PC-9 (cell line): ENCODE data around the gene SIX1. TPM values are rescaled to one million over a fixed set of nuclear protein-coding genes. Genes with fewer than 3 reads are reported as not detected.

ENCODE experiments used
- BruUV-seq: library from RNA; stranded (reverse); fragments of 400-500 nt; replicated peaks from 2 replicates; lab custom pipeline; 2021; lab: Mats Ljungman, UMichigan
- CTCF ChIA-PET: fragments of 300-600 bp; sonication (Branson Sonifier 250); formaldehyde crosslinking; loops from one replicate; lab custom pipeline; 2022; ENCODE audit warnings: antibody characterized with exemption; lab: Charles Lee
- POLR2A ChIA-PET: fragments of 300-600 bp; sonication (Branson Sonifier 250); formaldehyde crosslinking; loops from one replicate; lab custom pipeline; 2022; ENCODE audit warnings: antibody characterized with exemption; ENCODE audit not compliant: unreplicated experiment; lab: Charles Lee
- DNase-seq, 2 experiments: peaks; one replicate each; pipeline versions ENCODE4 v3.0.0 to v3.0.0-alpha.2; 2015 to 2022; ENCODE audit warnings: mixed read lengths in 1 of 2
- H2AFZ ChIP-seq: fragments of 200-600 bp; sonication (generic); 2 replicates; pipeline ENCODE4 v1.8.1; 2017; ENCODE audit warnings: antibody characterized with exemption
- H3F3A ChIP-seq: fragments of 200-600 bp; sonication (generic); 2 replicates; pipeline ENCODE4 v1.8.1; 2017; ENCODE audit warnings: antibody characterized with exemption, mild to moderate bottlenecking, low read depth; ENCODE audit not compliant: insufficient read depth
- H3K27ac ChIP-seq: fragments of 200-600 bp; sonication (generic); 2 replicates; pipeline ENCODE4 v1.6.1; 2016; ENCODE audit warnings: mixed run types
- H3K27me3 ChIP-seq: fragments of 200-600 bp; sonication (generic); 2 replicates; pipeline ENCODE4 v1.6.1; 2016; ENCODE audit warnings: low read depth, mixed run types; ENCODE audit not compliant: insufficient read depth
- H3K36me3 ChIP-seq: fragments of 200-600 bp; sonication (generic); 2 replicates; pipeline ENCODE4 v1.6.1; 2016; ENCODE audit warnings: low read depth, mixed run types
- H3K4me1 ChIP-seq: fragments of 200-600 bp; sonication (generic); replicated peaks from 2 replicates; pipeline ENCODE4 v1.6.1; 2016; ENCODE audit warnings: mixed run types; ENCODE audit not compliant: insufficient read depth
- H3K4me2 ChIP-seq: fragments of 200-600 bp; sonication (generic); 2 replicates; pipeline ENCODE4 v1.6.1; 2017; ENCODE audit warnings: mixed run types
- H3K4me3 ChIP-seq: fragments of 200-600 bp; sonication (generic); 2 replicates; pipeline ENCODE4 v1.6.1; 2016; ENCODE audit warnings: mixed run types
- H3K79me2 ChIP-seq: fragments of 200-600 bp; sonication (generic); 2 replicates; pipeline ENCODE4 v1.6.1; 2017; ENCODE audit warnings: low read depth, mixed run types
- H3K9me2 ChIP-seq: fragments of 200-600 bp; sonication (generic); 2 replicates; pipeline ENCODE4 v1.8.1; 2017; ENCODE audit warnings: mild to moderate bottlenecking; ENCODE audit not compliant: insufficient read depth
- H3K9me3 ChIP-seq: fragments of 200-600 bp; sonication (generic); 2 replicates; pipeline ENCODE4 v1.8.1; 2016; ENCODE audit warnings: low read depth; ENCODE audit not compliant: insufficient read depth
- H4K20me1 ChIP-seq: fragments of 200-600 bp; sonication (generic); 2 replicates; pipeline ENCODE4 v1.8.1; 2017; ENCODE audit not compliant: insufficient read depth
- CTCF ChIP-seq: fragments of 200-600 bp; sonication (generic); conservative IDR thresholded peaks from 2 replicates; pipeline ENCODE4 v1.6.1; 2017; ENCODE audit warnings: mixed run types, antibody characterized with exemption, mild to moderate bottlenecking, moderate library complexity
- EZH2 ChIP-seq: fragments of 200-600 bp; sonication (generic); IDR thresholded peaks from 2 replicates; pipeline ENCODE4 v1.8.0; 2017; ENCODE audit warnings: antibody characterized with exemption, low read depth
- intact Hi-C: fragments of 100-400 bp; cut with micrococcal nuclease; formaldehyde crosslinking; loops from one replicate; pipeline ENCODE4 v1.10.0; 2022; ENCODE audit not compliant: unreplicated experiment
- total RNA-seq: library from RNA; stranded (reverse); gene quantifications from 2 replicates; pipeline ENCODE4 v1.2.3, GENCODE V29; 2021

Gene SIX1
- total RNA-seq, 1 experiment from 2014 or later = 8.1 TPM

- no peaks in the 10 kb centered on the region; the same call in 1 of the 2 replicates for H3K9me3 ChIP-seq
- H3K36me3 ChIP-seq = no peaks in the 10 kb centered on the region
- ChIA-PET POLR2A (interaction anchor here (0.6 kb wide), 1 partner anchor 1276 kb away, joined by 4 read pairs; no protein-coding TSS in a partner anchor), CTCF (interaction anchor here (0.6 kb wide), 1 partner anchor 385 kb away, joined by 4 read pairs; no protein-coding TSS in a partner anchor)
- H3K4me2 ChIP-seq = no peak overlapping the region
- H3K79me2 ChIP-seq = no peaks in the 10 kb centered on the region
- BruUV-seq = no TSS peak
- H3K4me1 ChIP-seq = no peaks in the 10 kb centered on the region
- H2AFZ ChIP-seq = no peak overlapping the region
- TF ChIP-seq EZH2 = no peak
- TF ChIP-seq CTCF = no peak
- H3F3A ChIP-seq = no peaks in the 10 kb centered on the region
- no peaks in the 10 kb centered on the region for H4K20me1 ChIP-seq
- H3K27me3 ChIP-seq = no peaks in the 10 kb centered on the region
- 0 out of 2 replicates have a peak, but pooled peaks cover 5% of the 10 kb centered on the region for H3K9me2 ChIP-seq
- H3K4me3 ChIP-seq = no peak overlapping the region
- intact Hi-C loops = no loop called here
- H3K27ac ChIP-seq = no peak overlapping the region
- DNase-seq = no peak
These were observed 15.1 kb downstream of the SIX1 start for GRCh38 chr14:60634153-60634552.

- no peak for TF ChIP-seq CTCF
- Histone ChIP-seq H4K20me1 (no peaks in the 10 kb centered on the region), H3K9me3 (no peaks in the 10 kb centered on the region; the same call in 1 of the 2 replicates), H3K4me3 (no peak overlapping the region), H3K27ac (no peak overlapping the region), H3K27me3 (no peaks in the 10 kb centered on the region), H3K79me2 (no peaks in the 10 kb centered on the region), H3K4me2 (no peak overlapping the region), H3K9me2 (0 out of 2 replicates have a peak, but pooled peaks cover 5% of the 10 kb centered on the region), H3K36me3 (no peaks in the 10 kb centered on the region), H3F3A (no peaks in the 10 kb centered on the region), H3K4me1 (no peaks in the 10 kb centered on the region), H2AFZ (no peak overlapping the region)
- BruUV-seq = no TSS peak
- DNase-seq = no peak
- ChIA-PET CTCF (no interaction called here), POLR2A (interaction anchor here (0.6 kb wide), 1 partner anchor 543 kb away, joined by 7 read pairs; no protein-coding TSS in a partner anchor)
- intact Hi-C loops = no loop called here
These were observed 16.5 kb downstream of the SIX1 start for GRCh38 chr14:60632777-60633176.

- CTCF ChIA-PET = no interaction called here
- POLR2A ChIA-PET = interaction anchor here (0.6 kb wide), 3 partner anchors 36 to 893 kb away, joined by 3 to 5 read pairs (median 5); no protein-coding TSS in a partner anchor
These were observed 17.0 kb downstream of the SIX1 start for GRCh38 chr14:60632257-60632656.

More at GRCh38 chr14:60632257-60632656, 17.0 kb downstream of the SIX1 start:
- 0 out of 2 replicates have a peak, but pooled peaks cover 5% of the 10 kb centered on the region for H3K9me2 ChIP-seq
- H4K20me1 ChIP-seq = no peaks in the 10 kb centered on the region
- no peak overlapping the region for H2AFZ ChIP-seq
- no peak overlapping the region for H3K4me3 ChIP-seq
- no peak for TF ChIP-seq EZH2
- TF ChIP-seq CTCF = no peak
- no peaks in the 10 kb centered on the region; the same call in 1 of the 2 replicates for H3K9me3 ChIP-seq
- no peak for DNase-seq
- no peaks in the 10 kb centered on the region for H3K4me1 ChIP-seq
- H3K79me2 ChIP-seq = no peaks in the 10 kb centered on the region
- no peaks in the 10 kb centered on the region for H3K27me3 ChIP-seq
- H3K27ac ChIP-seq = no peak overlapping the region
- no peaks in the 10 kb centered on the region for H3K36me3 ChIP-seq
- no peak overlapping the region for H3K4me2 ChIP-seq
- BruUV-seq = no TSS peak
- intact Hi-C loops = no loop called here
- no peaks in the 10 kb centered on the region for H3F3A ChIP-seq
